GM12892 (cell line): ENCODE data around the gene SLC27A1.

Source experiments
- POLR2A ChIP-seq: IDR thresholded peaks from 2 replicates; pipeline ENCODE4 v1.6.1; 2011; ENCODE audit warnings: low read depth, low read length, control low read depth
- POLR2AphosphoS5 ChIP-seq: IDR thresholded peaks from 2 replicates; pipeline ENCODE4 v1.6.1; 2011; ENCODE audit warnings: low read depth, low read length, control low read depth
- TAF1 ChIP-seq: IDR thresholded peaks from 2 replicates; pipeline ENCODE4 v1.6.1; 2011; ENCODE audit warnings: low read depth, mild to moderate bottlenecking, control low read depth, low read length, borderline replicate concordance

- TF ChIP-seq POLR2A (no peak), TAF1 (no peak), POLR2AphosphoS5 (no peak)
These were observed 60.3 kb downstream of the SLC27A1 start for GRCh38 chr19:17530586-17530985.
